HepG2 (cell line): ENCODE data around the gene KRI1. TPM values are rescaled to one million over a fixed set of nuclear protein-coding genes. Genes with fewer than 3 reads are reported as not detected.

Experiments used
- ATAC-seq: fragments of 200-7000 bp; cut with Tn5 transposase; 3 replicates; pipeline ENCODE4 v1.9.1; 2020; ENCODE audit warnings: mild to moderate bottlenecking, moderate library complexity
- BruUV-seq: library from RNA; stranded (reverse); fragments of 400-500 nt; replicated peaks from 2 replicates; lab custom pipeline; 2021; lab: Mats Ljungman, UMichigan
- CTCF ChIA-PET: fragments of 300-600 bp; formaldehyde crosslinking; extraction: SDS; loops from one replicate; lab custom pipeline; 2021; ENCODE audit warnings: low total read pairs, inconsistent platforms, low intra/inter-chr PET ratio; lab: Yijun Ruan, JAX
- POLR2A ChIA-PET: fragments of 350-600 bp; sonication (Branson Sonifier 250); formaldehyde crosslinking; loops from one replicate; lab custom pipeline; 2020; ENCODE audit warnings: antibody characterized with exemption, inconsistent platforms; lab: Yijun Ruan, JAX
- DNase-seq: peaks from one replicate; pipeline ENCODE4 v3.0.0-alpha.2; 2015; ENCODE audit warnings: low spot score
- FAIRE-seq: peaks from 3 replicates; lab custom pipeline; 2011; peaks lifted over from hg19 to GRCh38; lab: Jason Lieb, UNC
- H2AFZ ChIP-seq: one replicate; pipeline ENCODE4 v1.6.1; 2011; ENCODE audit warnings: low read length, inconsistent platforms
- H3K27ac ChIP-seq: fragments of 300-600 bp; 3 replicates; pipeline ENCODE4 v1.8.0; 2011; ENCODE audit warnings: mixed run types, mild to moderate bottlenecking, mixed read lengths, low read length, inconsistent platforms; ENCODE audit not compliant: insufficient read depth; ENCODE audit errors: extremely low read length
- H3K27me3 ChIP-seq, 2 experiments: fragments of 200-600 bp in 1 of 2; 2 replicates in 1 of 2; 3 replicates in 1 of 2; pipeline versions ENCODE4 v1.6.0 to v1.8.0; 2011; ENCODE audit warnings: low read length in 2 of 2, mild to moderate bottlenecking in 2 of 2, moderate library complexity in 2 of 2, inconsistent platforms in 1 of 2; ENCODE audit not compliant: insufficient read depth in 2 of 2, control insufficient read depth in 1 of 2
- H3K36me3 ChIP-seq, 2 experiments: fragments of 200-600 bp in 1 of 2; replicated peaks in 1 of 2; 2 replicates in 1 of 2; 3 replicates in 1 of 2; pipeline versions ENCODE4 v1.5.1 to v1.8.0; 2011; ENCODE audit warnings: low read length in 2 of 2, inconsistent platforms in 1 of 2; ENCODE audit not compliant: insufficient read depth in 2 of 2, control insufficient read depth in 1 of 2
- H3K4me1 ChIP-seq: 2 replicates; pipeline ENCODE4 v1.5.1; 2012; ENCODE audit warnings: low read length, inconsistent platforms; ENCODE audit not compliant: insufficient read depth
- H3K4me2 ChIP-seq: 2 replicates; pipeline ENCODE4 v1.6.0; 2011; ENCODE audit warnings: low read depth, low read length, inconsistent platforms
- H3K4me3 ChIP-seq, 3 experiments: fragments of 200-600 bp in 1 of 3; sonication (generic), shearing (Covaris generic) in 1 of 3; replicated peaks in 1 of 3; 2 replicates each; pipeline ENCODE4 v1.5.1; 2011 to 2016; ENCODE audit warnings: low read length in 3 of 3, inconsistent platforms in 2 of 3, low read depth in 2 of 3, mild to moderate bottlenecking in 2 of 3, control low read depth in 1 of 3, mixed read lengths in 1 of 3; ENCODE audit not compliant: insufficient read depth in 1 of 3
- H3K79me2 ChIP-seq: one replicate; pipeline ENCODE4 v1.6.1; 2011; ENCODE audit warnings: low read length, inconsistent platforms; ENCODE audit not compliant: insufficient read depth
- H3K9ac ChIP-seq: 2 replicates; pipeline ENCODE4 v1.6.0; 2011; ENCODE audit warnings: mild to moderate bottlenecking, low read depth, low read length, inconsistent platforms; ENCODE audit not compliant: insufficient read depth
- H3K9me3 ChIP-seq: 2 replicates; pipeline ENCODE4 v1.5.1; 2012; ENCODE audit warnings: mild to moderate bottlenecking, low read length
- H4K20me1 ChIP-seq: 2 replicates; pipeline ENCODE4 v1.6.0; 2011; ENCODE audit warnings: inconsistent platforms, mild to moderate bottlenecking, low read length, moderate library complexity; ENCODE audit not compliant: insufficient read depth
- HES4 ChIP-seq: sonication (generic); formaldehyde crosslinking; IDR thresholded peaks from 2 replicates; pipeline ENCODE4 v1.9.0; 2021; ENCODE audit warnings: mild to moderate bottlenecking, missing genetic modification reagents, borderline replicate concordance
- NFYB ChIP-seq: sonication (generic); formaldehyde crosslinking; IDR thresholded peaks from 2 replicates; pipeline ENCODE4 v1.4.0; 2020; ENCODE audit warnings: missing genetic modification reagents
- NFYC ChIP-seq: IDR thresholded peaks from 2 replicates; pipeline ENCODE4 v1.6.1; 2016; ENCODE audit warnings: missing genetic modification reagents, missing compliant biosample characterization
- POLR2A ChIP-seq, 2 experiments: IDR thresholded peaks; 2 replicates each; pipeline ENCODE4 v1.6.1; 2011; ENCODE audit warnings: low read depth in 2 of 2, low read length in 2 of 2, mild to moderate bottlenecking in 1 of 2, moderate library complexity in 1 of 2; ENCODE audit not compliant: insufficient read depth in 1 of 2
- RBFOX2 ChIP-seq: fragments of 200-400 bp; formaldehyde crosslinking; IDR thresholded peaks from 2 replicates; pipeline ENCODE4 v1.6.1; 2017; ENCODE audit warnings: low read depth, mild to moderate bottlenecking, low read length
- RBM22 ChIP-seq: fragments of 200-400 bp; formaldehyde crosslinking; optimal IDR thresholded peaks from 2 replicates; pipeline ENCODE3; 2017; ENCODE audit warnings: mild to moderate bottlenecking, low read length, moderate library complexity
- TARDBP ChIP-seq: sonication (generic); formaldehyde crosslinking; IDR thresholded peaks from 2 replicates; pipeline ENCODE4 v1.8.0; 2022; ENCODE audit warnings: mild to moderate bottlenecking, missing genetic modification reagents
- TCF7L2 ChIP-seq: IDR thresholded peaks from 2 replicates; pipeline ENCODE4 v1.6.1; 2011; ENCODE audit warnings: mild to moderate bottlenecking, low read depth, low read length, moderate library complexity
- ZFP82 ChIP-seq: sonication (generic); formaldehyde crosslinking; IDR thresholded peaks from 2 replicates; pipeline ENCODE4 v1.5.1; 2020; ENCODE audit warnings: mild to moderate bottlenecking, missing genetic modification reagents, borderline replicate concordance
- ZNF367 ChIP-seq: sonication (generic); formaldehyde crosslinking; IDR thresholded peaks from 2 replicates; pipeline ENCODE4 v1.4.0; 2020; ENCODE audit warnings: missing genetic modification reagents, borderline replicate concordance
- ZNF558 ChIP-seq: sonication (generic); formaldehyde crosslinking; IDR thresholded peaks from 2 replicates; pipeline ENCODE4 v1.9.0; 2022; ENCODE audit warnings: mild to moderate bottlenecking, missing genetic modification reagents, borderline replicate concordance
- ZZZ3 ChIP-seq: sonication (generic); formaldehyde crosslinking; IDR thresholded peaks from 2 replicates; pipeline ENCODE4 v1.4.0; 2020; ENCODE audit warnings: missing genetic modification reagents, mild to moderate bottlenecking, borderline replicate concordance
- WGBS: methylation state at CpG from one replicate; pipeline ENCODE4 v1.1.6; 2017; ENCODE audit warnings: low lambda C conversion rate; 5-methylcytosine and 5-hydroxymethylcytosine counted together
- in situ Hi-C: cut with HindIII; loops from 2 replicates; pipeline ENCODE4 v1.10.0; 2017; ENCODE audit warnings: low pct_unique_long_range_greater_than_20kb; ENCODE audit not compliant: extremely low pct_ligation_motif_present
- intact Hi-C: fragments of 100-400 bp; cut with micrococcal nuclease; formaldehyde crosslinking; loops from one replicate; pipeline ENCODE4 v1.10.0; 2022; ENCODE audit not compliant: unreplicated experiment
- polyA plus RNA-seq, 8 experiments: library from polyadenylated mRNA; depleted of rRNA in 3 of 8; stranded (reverse) in 7 of 8; unstranded in 1 of 8; fragments of >200 nt; fragmentation: Illumina TruSeq in 4 of 8; extraction: Trizol in 4 of 8; gene quantifications; 2 replicates each; pipeline versions ENCODE4 v1.2.1 to v1.2.3, GENCODE V29; 2011 to 2016; ENCODE audit warnings: low read depth in 4 of 8, missing spikeins in 1 of 8, mixed read lengths in 1 of 8; ENCODE audit not compliant: insufficient read depth in 1 of 8
- total RNA-seq, 5 experiments: library from RNA; depleted of rRNA; stranded (reverse); fragments of >200 nt; fragmentation: Illumina TruSeq; extraction: Trizol; gene quantifications; 2 replicates each; pipeline ENCODE4 v1.2.3, GENCODE V29; 2016; ENCODE audit warnings: low read depth in 1 of 5
- TF ChIP-seq, protein P1 (sequence below): sonication (generic); formaldehyde crosslinking; IDR thresholded peaks from 2 replicates; pipeline ENCODE4 v1.5.0; 2020; ENCODE audit warnings: missing genetic modification reagents
- TF ChIP-seq, protein P2 (sequence below): sonication (generic); formaldehyde crosslinking; IDR thresholded peaks from 2 replicates; pipeline ENCODE4 v1.5.1; 2020; ENCODE audit warnings: mild to moderate bottlenecking, missing genetic modification reagents, moderate library complexity
- TF ChIP-seq, protein P3 (sequence below): sonication (generic); formaldehyde crosslinking; IDR thresholded peaks from 2 replicates; pipeline ENCODE4 v1.5.1; 2020; ENCODE audit warnings: mild to moderate bottlenecking, missing genetic modification reagents, moderate library complexity
- TF ChIP-seq, protein P4 (sequence below), 2 experiments: sonication (generic) in 1 of 2; formaldehyde crosslinking in 1 of 2; IDR thresholded peaks; 2 replicates each; pipeline versions ENCODE4 v1.5.1 to v1.6.1; 2011 to 2020; ENCODE audit warnings: borderline replicate concordance in 1 of 2, low read depth in 1 of 2, low read length in 1 of 2, mild to moderate bottlenecking in 1 of 2, missing genetic modification reagents in 1 of 2, moderate library complexity in 1 of 2

Gene KRI1
- total and polyA plus RNA-seq, 2 of the 13 experiments (the other 11 are each of a cell fraction or from before 2014, with no cell fraction given), result 9.1 to 11.7 TPM

DNA sequence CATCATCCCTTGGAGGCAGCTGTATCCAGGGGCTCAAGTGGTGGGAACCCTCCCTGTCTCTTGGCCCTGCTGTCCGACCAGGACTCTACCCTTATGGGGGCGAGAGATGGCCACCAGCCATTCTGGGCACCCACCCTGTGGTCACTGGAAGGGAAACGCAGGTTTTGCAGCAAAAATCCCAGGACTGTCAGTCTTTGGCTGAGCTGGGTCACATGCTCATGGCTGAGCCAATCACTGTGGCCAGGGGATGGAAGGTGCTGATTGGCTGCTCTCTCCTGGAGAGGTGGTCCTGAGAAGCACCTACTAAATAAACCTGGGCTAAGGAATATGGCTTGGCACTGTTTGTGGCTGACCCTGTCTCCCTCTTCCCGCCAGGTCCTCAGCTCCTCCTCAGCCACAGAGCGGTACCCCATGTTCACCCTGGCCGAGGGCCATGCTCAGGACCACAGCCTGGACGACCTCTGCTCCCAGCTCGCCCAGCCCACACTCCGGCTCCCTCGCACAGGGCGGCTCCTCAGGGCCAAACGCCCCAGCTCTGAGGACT is 13.2 kb downstream of the KRI1 start:
- DNase-seq (no peak), ATAC-seq (peak; percentile 73), FAIRE-seq (peak; percentile 40)
- no peak overlapping the region for H2AFZ ChIP-seq
- no TSS peak for BruUV-seq
- peaks cover 11 to 68% of the 10 kb centered on the region in 2 experiments for H3K36me3 ChIP-seq
- H3K4me3 ChIP-seq, result no peak overlapping the region
- no peaks in the 10 kb centered on the region for H3K27me3 ChIP-seq
- no peak overlapping the region for H3K9ac ChIP-seq
- H3K4me2 ChIP-seq, result no peak overlapping the region
- intact Hi-C loops (no loop called here), in situ Hi-C loops (no loop called here)
- no peaks in the 10 kb centered on the region for H3K79me2 ChIP-seq
- H3K9me3 ChIP-seq, result no peaks in the 10 kb centered on the region
- ChIA-PET CTCF (no interaction called here), POLR2A (interaction anchor here (1.1 to 1.9 kb wide), 4 partner anchors 10 to 48 kb away, joined by 3 to 4 read pairs (median 4); no protein-coding TSS in a partner anchor)
- no peaks in the 10 kb centered on the region for H4K20me1 ChIP-seq
- H3K27ac ChIP-seq, result no peak overlapping the region
- H3K4me1 ChIP-seq, result no peaks in the 10 kb centered on the region
- 86% methylated on average over 6 of the region's 12 CpGs for WGBS
- TF ChIP-seq TARDBP (CRISPR knock-in tag) (0 out of 2 replicates have a peak, but pooled peaks have one; percentile 8), POLR2A (IDR thresholded peaks at IDR 0.05; ENCODE audit: insufficient read depth in 1 of 2, low read depth in 2 of 2, low read length in 2 of 2) (peak in 1 of 2 experiments; percentile 40; a peak in 1 of 4 replicates), ZFP82 (no peak), TCF7L2 (no peak), HES4 (CRISPR knock-in tag) (no peak), NFYC (CRISPR knock-in tag) (peak; percentile 76), RBFOX2 (peak; percentile 56; the same call in 1 of the 2 replicates), ZNF558 (CRISPR knock-in tag) (no peak), ZNF367 (CRISPR knock-in tag) (no peak), RBM22 (peak; percentile 46), ZZZ3 (CRISPR knock-in tag) (no peak), NFYB (peak; percentile 79)
- TF ChIP-seq, protein P1, sequence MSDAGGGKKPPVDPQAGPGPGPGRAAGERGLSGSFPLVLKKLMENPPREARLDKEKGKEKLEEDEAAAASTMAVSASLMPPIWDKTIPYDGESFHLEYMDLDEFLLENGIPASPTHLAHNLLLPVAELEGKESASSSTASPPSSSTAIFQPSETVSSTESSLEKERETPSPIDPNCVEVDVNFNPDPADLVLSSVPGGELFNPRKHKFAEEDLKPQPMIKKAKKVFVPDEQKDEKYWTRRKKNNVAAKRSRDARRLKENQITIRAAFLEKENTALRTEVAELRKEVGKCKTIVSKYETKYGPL (CRISPR knock-in tag), result no peak
- TF ChIP-seq, protein P2, sequence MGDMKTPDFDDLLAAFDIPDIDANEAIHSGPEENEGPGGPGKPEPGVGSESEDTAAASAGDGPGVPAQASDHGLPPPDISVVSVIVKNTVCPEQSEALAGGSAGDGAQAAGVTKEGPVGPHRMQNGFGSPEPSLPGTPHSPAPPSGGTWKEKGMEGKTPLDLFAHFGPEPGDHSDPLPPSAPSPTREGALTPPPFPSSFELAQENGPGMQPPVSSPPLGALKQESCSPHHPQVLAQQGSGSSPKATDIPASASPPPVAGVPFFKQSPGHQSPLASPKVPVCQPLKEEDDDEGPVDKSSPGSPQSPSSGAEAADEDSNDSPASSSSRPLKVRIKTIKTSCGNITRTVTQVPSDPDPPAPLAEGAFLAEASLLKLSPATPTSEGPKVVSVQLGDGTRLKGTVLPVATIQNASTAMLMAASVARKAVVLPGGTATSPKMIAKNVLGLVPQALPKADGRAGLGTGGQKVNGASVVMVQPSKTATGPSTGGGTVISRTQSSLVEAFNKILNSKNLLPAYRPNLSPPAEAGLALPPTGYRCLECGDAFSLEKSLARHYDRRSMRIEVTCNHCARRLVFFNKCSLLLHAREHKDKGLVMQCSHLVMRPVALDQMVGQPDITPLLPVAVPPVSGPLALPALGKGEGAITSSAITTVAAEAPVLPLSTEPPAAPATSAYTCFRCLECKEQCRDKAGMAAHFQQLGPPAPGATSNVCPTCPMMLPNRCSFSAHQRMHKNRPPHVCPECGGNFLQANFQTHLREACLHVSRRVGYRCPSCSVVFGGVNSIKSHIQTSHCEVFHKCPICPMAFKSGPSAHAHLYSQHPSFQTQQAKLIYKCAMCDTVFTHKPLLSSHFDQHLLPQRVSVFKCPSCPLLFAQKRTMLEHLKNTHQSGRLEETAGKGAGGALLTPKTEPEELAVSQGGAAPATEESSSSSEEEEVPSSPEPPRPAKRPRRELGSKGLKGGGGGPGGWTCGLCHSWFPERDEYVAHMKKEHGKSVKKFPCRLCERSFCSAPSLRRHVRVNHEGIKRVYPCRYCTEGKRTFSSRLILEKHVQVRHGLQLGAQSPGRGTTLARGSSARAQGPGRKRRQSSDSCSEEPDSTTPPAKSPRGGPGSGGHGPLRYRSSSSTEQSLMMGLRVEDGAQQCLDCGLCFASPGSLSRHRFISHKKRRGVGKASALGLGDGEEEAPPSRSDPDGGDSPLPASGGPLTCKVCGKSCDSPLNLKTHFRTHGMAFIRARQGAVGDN (CRISPR knock-in tag), result peak; percentile 19; the same call in 1 of the 2 replicates
- TF ChIP-seq, protein P3, sequence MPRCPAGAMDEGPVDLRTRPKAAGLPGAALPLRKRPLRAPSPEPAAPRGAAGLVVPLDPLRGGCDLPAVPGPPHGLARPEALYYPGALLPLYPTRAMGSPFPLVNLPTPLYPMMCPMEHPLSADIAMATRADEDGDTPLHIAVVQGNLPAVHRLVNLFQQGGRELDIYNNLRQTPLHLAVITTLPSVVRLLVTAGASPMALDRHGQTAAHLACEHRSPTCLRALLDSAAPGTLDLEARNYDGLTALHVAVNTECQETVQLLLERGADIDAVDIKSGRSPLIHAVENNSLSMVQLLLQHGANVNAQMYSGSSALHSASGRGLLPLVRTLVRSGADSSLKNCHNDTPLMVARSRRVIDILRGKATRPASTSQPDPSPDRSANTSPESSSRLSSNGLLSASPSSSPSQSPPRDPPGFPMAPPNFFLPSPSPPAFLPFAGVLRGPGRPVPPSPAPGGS (CRISPR knock-in tag), result no peak
- TF ChIP-seq, protein P4, sequence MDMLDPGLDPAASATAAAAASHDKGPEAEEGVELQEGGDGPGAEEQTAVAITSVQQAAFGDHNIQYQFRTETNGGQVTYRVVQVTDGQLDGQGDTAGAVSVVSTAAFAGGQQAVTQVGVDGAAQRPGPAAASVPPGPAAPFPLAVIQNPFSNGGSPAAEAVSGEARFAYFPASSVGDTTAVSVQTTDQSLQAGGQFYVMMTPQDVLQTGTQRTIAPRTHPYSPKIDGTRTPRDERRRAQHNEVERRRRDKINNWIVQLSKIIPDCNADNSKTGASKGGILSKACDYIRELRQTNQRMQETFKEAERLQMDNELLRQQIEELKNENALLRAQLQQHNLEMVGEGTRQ (IDR thresholded peaks at IDR 0.05; ENCODE audit: low read depth, low read length), result peak; percentile 68
- TF ChIP-seq, protein P4 (CRISPR knock-in tag; IDR thresholded peaks at IDR 0.05; ENCODE audit: borderline replicate concordance), result peak; percentile 62; the same call in 1 of the 2 replicates
